AG20443 (cell line): Measurements from ENCODE around the gene CFAP410.
"Not testable (repeated sequence)": the region's sequence is repeated elsewhere in the genome, so short reads cannot be mapped to it uniquely, and the experiment has no call there.

ENCODE experiments used
- DNase-seq: peaks from one replicate; pipeline ENCODE4 v3.0.0; 2012; ENCODE audit warnings: low spot score, mixed read lengths

Gene CFAP410

DNA sequence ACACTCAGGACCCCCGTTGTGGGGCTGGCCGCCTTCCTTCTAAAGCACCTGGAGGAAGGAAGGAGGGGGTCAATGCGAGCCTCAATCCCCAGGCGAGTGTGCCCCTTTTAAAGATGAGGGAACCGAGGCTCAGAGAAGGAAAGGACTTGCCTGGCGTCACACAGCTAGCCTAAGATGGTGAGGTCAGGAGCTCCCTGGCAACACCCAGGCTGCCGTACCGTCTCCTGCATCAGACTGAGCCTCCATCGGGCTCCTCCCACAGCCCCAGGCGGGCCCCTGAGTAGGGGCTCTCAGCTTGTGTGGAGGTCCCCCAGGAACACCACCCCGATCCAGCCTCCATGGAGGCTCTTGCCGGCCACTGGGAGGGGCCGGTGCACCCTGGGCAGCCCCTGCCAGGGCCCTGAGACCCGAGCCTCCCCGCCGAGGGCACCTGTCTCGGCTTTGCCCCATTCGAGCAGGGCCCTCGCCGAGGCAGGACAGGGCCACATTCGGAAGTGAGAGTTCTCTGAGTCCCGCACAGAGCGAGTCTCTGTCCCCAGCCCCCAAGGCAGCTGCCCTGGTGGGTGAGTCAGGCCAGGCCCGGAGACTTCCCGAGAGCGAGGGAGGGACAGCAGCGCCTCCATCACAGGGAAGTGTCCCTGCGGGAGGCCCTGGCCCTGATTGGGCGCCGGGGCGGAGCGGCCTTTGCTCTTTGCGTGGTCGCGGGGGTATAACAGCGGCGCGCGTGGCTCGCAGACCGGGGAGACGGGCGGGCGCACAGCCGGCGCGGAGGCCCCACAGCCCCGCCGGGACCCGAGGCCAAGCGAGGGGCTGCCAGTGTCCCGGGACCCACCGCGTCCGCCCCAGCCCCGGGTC is 53.8 kb downstream of the CFAP410 start, which contains the start of gene AIRE:
Gene AIRE (plus strand): TSS at position 739 of the 855 bp plus-strand sequence. CDS start 131 bp downstream, outside the sequence.
- peak; percentile 80 for DNase-seq

DNA sequence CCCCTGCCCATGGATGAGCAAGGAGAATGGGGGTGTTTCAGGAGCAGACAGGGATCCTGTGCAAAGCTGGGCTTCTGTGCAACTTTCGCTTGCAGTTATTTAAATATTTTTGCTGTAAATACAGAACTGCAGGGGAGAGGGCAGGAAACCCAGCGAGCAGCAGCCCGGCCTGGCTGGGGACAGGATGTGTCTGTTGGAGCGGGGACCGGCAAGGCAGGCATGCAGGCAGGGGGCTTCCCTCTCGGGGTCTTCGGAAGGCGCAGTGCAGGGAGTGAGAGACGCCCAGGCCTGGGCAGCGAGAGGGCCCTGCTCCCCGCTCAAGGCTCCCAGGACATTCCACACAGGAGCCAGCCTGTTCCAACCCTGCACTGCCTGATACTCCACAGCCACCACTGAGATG is 55.2 kb downstream of the CFAP410 start:
- no peak for DNase-seq

DNA sequence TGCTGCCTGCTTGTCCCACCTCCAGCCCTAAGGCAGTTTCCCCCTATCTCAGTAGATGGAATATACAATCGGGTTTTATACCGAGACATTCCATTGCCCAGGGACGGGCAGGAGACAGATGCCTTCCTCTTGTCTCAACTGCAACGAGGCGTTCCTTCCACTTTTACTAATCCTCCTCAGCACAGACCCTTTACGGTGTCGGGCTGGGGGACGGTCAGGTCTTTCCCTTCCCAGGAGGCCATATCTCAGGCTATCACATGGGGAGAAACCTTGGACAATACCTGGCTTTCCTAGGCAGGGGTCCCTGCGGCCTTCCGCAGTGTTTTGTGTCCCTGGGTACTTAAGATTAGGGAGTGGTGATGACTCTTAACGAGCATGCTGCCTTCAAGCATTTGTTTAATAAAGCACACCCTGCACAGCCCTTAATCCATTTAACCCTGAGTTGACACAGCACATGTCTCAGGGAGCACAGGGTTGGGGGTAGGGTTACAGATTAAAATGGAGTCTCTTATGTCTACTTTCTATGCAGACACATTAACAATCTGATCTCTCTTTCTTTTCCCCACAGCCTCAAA is 55.9 kb downstream of the CFAP410 start:
- DNase-seq = not testable (repeated sequence)

DNA sequence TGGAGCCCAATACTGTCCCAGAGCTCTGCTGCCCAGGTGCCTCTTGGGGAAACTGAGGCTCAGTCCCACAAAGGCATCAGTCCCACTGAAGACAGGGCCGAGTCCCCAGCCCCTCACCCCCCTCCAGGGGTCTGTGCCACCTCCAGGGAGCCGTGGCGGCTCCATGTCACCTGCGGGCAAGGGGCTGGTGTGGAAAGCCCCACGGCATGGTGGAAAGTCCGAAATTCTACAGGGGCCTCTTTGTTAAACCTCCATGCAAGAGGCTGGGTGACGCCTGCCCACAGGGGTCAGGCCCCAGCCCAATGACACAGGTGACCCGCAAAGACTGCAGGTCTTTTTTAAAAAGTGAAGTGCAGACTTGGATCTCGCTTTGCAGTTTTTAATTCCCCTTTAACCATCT is 56.8 kb downstream of the CFAP410 start:
- DNase-seq = no peak

DNA sequence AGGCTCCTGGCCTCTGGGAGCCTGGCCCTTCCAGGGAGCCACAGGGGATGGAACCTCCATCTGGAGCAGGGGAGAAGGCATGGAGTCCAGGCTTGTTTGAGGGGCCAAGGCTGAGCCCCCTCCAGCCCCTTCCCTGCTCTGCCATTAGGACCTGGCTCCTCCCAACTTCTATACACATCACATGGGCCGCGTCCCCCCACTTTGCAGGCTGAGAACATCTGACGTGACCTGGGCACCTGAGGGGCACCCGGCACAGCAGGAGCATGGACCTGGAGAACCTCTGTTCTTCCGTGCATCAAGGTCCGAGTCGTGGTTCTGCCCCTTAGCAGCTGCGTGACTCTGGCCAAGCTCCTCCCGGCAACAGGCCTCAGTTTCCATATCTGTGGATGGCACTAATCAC is 57.4 kb downstream of the CFAP410 start:
- DNase-seq = no peak

DNA sequence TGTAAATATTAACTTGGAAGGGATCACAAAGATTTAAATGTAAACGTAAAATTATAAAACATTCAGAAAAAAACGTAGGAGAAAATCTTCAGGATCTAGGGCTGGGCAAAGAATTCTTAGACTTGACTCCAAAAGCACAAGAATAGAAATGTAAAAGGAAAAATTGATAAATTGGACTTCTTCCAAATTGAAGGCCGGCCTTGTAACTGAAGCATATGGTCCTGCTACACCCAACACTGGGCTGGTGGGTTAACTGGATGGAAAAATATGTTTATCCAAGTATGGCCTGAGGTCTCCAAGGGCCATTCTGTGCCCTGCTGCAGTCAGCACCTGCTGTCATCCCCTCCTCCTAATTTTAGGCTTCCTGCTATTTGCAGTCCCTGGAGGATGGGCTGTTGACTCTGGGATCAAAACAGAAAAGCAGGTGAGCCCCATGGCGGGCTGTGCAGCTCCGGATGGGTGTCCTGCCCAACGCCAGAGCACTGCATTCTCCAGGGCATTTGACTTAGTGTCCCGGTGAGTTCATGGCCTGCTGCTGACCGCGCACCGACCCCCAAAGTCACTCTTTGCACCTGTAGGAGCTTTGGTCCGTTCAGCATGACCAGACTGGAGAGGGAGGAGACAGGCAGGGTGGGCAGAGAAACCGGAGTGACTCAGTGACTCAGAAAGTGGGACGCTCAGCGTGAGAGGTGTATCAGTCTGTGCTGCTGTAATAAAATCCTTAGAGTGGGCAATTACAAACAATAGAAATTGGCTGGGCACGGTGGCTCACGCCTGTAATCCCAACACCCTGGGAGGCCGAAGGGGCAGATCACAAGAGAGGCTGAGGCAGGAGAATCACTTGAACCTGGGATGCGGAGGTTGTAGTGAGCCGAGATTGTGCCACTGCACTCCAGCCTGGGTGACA is 59.6 kb downstream of the CFAP410 start:
- DNase-seq = no peak
